Smooth muscle cell (in vitro differentiated cells): ENCODE measurements around the gene SMIM24. TPM values are rescaled to one million over a fixed set of nuclear protein-coding genes. Genes with fewer than 3 reads are reported as not detected.
"Not testable (repeated sequence)": the region's sequence is repeated elsewhere in the genome, so short reads cannot be mapped to it uniquely, and the experiment has no call there.

Experiments
- DNase-seq: peaks from one replicate; lab custom pipeline; 2025; ENCODE audit not compliant: unreplicated experiment; lab: John Stamatoyannopoulos, UW
- H2AFZ ChIP-seq: fragments of 200-600 bp; sonication (generic); 2 replicates; pipeline ENCODE4 v1.6.0; 2016; ENCODE audit warnings: antibody characterized with exemption, low read depth, mild to moderate bottlenecking
- H3F3A ChIP-seq: fragments of 200-600 bp; sonication (generic); 2 replicates; pipeline ENCODE4 v1.6.0; 2017; ENCODE audit warnings: antibody characterized with exemption, low read depth
- H3K27ac ChIP-seq: fragments of 200-600 bp; sonication (generic); 2 replicates; pipeline ENCODE4 v1.5.1; 2016; ENCODE audit warnings: low read depth, mild to moderate bottlenecking
- H3K27me3 ChIP-seq: fragments of 200-600 bp; sonication (generic); 2 replicates; pipeline ENCODE4 v1.6.1; 2016; ENCODE audit warnings: low read depth, mild to moderate bottlenecking
- H3K36me3 ChIP-seq: fragments of 200-600 bp; sonication (generic); 2 replicates; pipeline ENCODE4 v1.5.1; 2016; ENCODE audit warnings: low read depth
- H3K4me1 ChIP-seq: fragments of 200-600 bp; sonication (generic); 2 replicates; pipeline ENCODE4 v1.5.1; 2016; ENCODE audit warnings: low read depth
- H3K4me2 ChIP-seq: fragments of 200-600 bp; sonication (generic); 2 replicates; pipeline ENCODE4 v1.6.0; 2016; ENCODE audit warnings: mild to moderate bottlenecking
- H3K4me3 ChIP-seq: fragments of 200-600 bp; sonication (generic); 2 replicates; pipeline ENCODE4 v1.5.1; 2016; ENCODE audit warnings: mild to moderate bottlenecking
- H3K79me2 ChIP-seq: fragments of 200-600 bp; sonication (generic); 2 replicates; pipeline ENCODE4 v1.6.0; 2016; ENCODE audit warnings: low read depth, mild to moderate bottlenecking
- H3K9ac ChIP-seq: fragments of 200-600 bp; sonication (generic); 2 replicates; pipeline ENCODE4 v1.6.0; 2016; ENCODE audit warnings: low read depth
- H3K9me3 ChIP-seq: fragments of 200-600 bp; sonication (generic); replicated peaks from 2 replicates; pipeline ENCODE4 v1.5.1; 2016; ENCODE audit warnings: low read depth
- H4K20me1 ChIP-seq: fragments of 200-600 bp; sonication (generic); 2 replicates; pipeline ENCODE4 v1.6.0; 2016; ENCODE audit warnings: low read depth
- WGBS: methylation state at CpG from one replicate; pipeline ENCODE4 v1.1.7; 2016; ENCODE audit warnings: low lambda C conversion rate; 5-methylcytosine and 5-hydroxymethylcytosine counted together
- polyA plus RNA-seq: library from polyadenylated mRNA; unstranded; fragments of >200 nt; fragmentation: Nextera tagmentation; extraction: Ambion mirVana; gene quantifications from 2 replicates; pipeline ENCODE4 v1.2.1, GENCODE V29; 2016
- total RNA-seq: library from RNA; depleted of rRNA; stranded (reverse); fragments of >200 nt; gene quantifications from 2 replicates; pipeline ENCODE4 v1.2.3, GENCODE V29; 2014
- TF ChIP-seq, protein P1 (sequence below): fragments of 200-600 bp; sonication (generic); IDR thresholded peaks from 2 replicates; pipeline ENCODE4 v1.5.1; 2017; ENCODE audit warnings: borderline replicate concordance, mild to moderate bottlenecking, antibody characterized with exemption; ENCODE audit not compliant: insufficient read depth, poor library complexity, severe bottlenecking

SMIM24 gene
- total and polyA plus RNA-seq, 2 experiments from 2014 or later, result 1.1 TPM; not detected in 1

DNA sequence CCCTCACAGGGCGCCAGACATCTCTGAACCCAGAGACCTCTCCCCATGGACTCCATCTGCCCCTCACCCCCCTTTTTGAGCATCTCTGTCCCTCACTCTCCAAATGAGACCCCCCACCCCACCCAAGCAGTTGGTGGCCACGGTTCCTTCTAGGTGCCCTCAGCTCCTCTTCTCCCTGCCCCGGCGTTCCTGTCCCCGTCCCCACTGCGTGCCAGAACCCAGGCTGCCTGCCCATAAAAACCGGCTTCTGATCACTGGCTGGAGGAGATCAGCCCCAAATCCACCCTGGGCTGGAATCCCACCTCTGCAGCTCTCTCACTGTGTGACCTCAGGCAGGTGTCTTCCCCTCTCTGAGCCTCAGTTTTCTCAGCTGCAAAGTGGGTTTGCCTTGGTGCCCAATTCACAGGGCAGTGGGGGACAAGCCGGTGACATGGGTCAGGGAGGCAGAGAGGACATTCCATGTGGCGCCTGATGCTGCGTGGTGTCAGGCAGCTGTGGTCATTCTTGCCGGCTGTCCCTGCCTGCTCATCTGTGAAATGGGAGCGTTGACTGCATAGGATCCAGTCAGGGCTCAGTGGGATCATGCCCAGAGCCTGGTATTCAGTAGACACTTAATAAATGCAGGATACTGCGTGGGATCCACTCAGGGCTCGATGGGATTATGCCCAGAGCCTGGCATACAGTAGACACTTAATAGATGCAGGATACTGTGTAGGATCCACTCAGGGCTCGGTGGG lies 25.5 kb downstream of the SMIM24 start:
- H3K27ac ChIP-seq, result no peak overlapping the region
- 93% methylated on average over 14 of the region's 15 CpGs for WGBS
- TF ChIP-seq, protein P1, sequence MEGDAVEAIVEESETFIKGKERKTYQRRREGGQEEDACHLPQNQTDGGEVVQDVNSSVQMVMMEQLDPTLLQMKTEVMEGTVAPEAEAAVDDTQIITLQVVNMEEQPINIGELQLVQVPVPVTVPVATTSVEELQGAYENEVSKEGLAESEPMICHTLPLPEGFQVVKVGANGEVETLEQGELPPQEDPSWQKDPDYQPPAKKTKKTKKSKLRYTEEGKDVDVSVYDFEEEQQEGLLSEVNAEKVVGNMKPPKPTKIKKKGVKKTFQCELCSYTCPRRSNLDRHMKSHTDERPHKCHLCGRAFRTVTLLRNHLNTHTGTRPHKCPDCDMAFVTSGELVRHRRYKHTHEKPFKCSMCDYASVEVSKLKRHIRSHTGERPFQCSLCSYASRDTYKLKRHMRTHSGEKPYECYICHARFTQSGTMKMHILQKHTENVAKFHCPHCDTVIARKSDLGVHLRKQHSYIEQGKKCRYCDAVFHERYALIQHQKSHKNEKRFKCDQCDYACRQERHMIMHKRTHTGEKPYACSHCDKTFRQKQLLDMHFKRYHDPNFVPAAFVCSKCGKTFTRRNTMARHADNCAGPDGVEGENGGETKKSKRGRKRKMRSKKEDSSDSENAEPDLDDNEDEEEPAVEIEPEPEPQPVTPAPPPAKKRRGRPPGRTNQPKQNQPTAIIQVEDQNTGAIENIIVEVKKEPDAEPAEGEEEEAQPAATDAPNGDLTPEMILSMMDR, result no peak

GRCh38 chr19:3453840-3454239 lies 26.5 kb downstream of the SMIM24 start:
- peaks cover 5% of the 10 kb centered on the region for H3F3A ChIP-seq
- no peaks in the 10 kb centered on the region for H3K79me2 ChIP-seq
- no peak overlapping the region for H3K27ac ChIP-seq
- WGBS, result 94% methylated on average over 23 of the region's 25 CpGs
- no peaks in the 10 kb centered on the region for H4K20me1 ChIP-seq
- TF ChIP-seq, protein P1, result no peak
- H2AFZ ChIP-seq, result no peak overlapping the region
- no peaks in the 10 kb centered on the region for H3K36me3 ChIP-seq
- no peak for DNase-seq
- H3K9ac ChIP-seq, result no peak overlapping the region
- no peaks in the 10 kb centered on the region for H3K9me3 ChIP-seq
- no peaks in the 10 kb centered on the region for H3K27me3 ChIP-seq
- no peak overlapping the region for H3K4me3 ChIP-seq
- H3K4me2 ChIP-seq, result no peak overlapping the region
- H3K4me1 ChIP-seq, result peaks cover 10% of the 10 kb centered on the region

More for the DNA sequence above, 25.5 kb downstream of the SMIM24 start:
- no peak overlapping the region for H3K9ac ChIP-seq
- no peaks in the 10 kb centered on the region for H3K27me3 ChIP-seq
- no peak overlapping the region for H3K4me2 ChIP-seq
- H3K79me2 ChIP-seq, result no peaks in the 10 kb centered on the region
- no peak overlapping the region for H2AFZ ChIP-seq
- no peaks in the 10 kb centered on the region for H3K36me3 ChIP-seq
- DNase-seq, result no peak
- peaks cover 5% of the 10 kb centered on the region for H3F3A ChIP-seq
- peaks cover 10% of the 10 kb centered on the region for H3K4me1 ChIP-seq
- H4K20me1 ChIP-seq, result no peaks in the 10 kb centered on the region
- H3K9me3 ChIP-seq, result no peaks in the 10 kb centered on the region
- no peak overlapping the region for H3K4me3 ChIP-seq

- H3F3A ChIP-seq, H4K20me1 ChIP-seq, H3K9me3 ChIP-seq, DNase-seq, H3K4me2 ChIP-seq, H2AFZ ChIP-seq, H3K36me3 ChIP-seq, H3K27ac ChIP-seq, H3K79me2 ChIP-seq, H3K27me3 ChIP-seq, H3K9ac ChIP-seq, H3K4me3 ChIP-seq, H3K4me1 ChIP-seq: not testable (repeated sequence)
- 97% methylated on average over 10 of the region's 10 CpGs for WGBS
These were observed 27.4 kb downstream of the SMIM24 start for GRCh38 chr19:3452942-3453214.

GRCh38 chr19:3452171-3452941 lies 28.0 kb downstream of the SMIM24 start:
- TF ChIP-seq, protein P1, result no peak
- Histone ChIP-seq H3K4me1 (no peaks in the 10 kb centered on the region), H3F3A (no peaks in the 10 kb centered on the region), H3K27me3 (no peaks in the 10 kb centered on the region), H3K27ac (peak overlapping the region; percentile 89), H3K9ac (no peak overlapping the region), H3K79me2 (no peaks in the 10 kb centered on the region), H2AFZ (no peak overlapping the region), H3K4me3 (no peak overlapping the region), H3K9me3 (no peaks in the 10 kb centered on the region), H4K20me1 (no peaks in the 10 kb centered on the region), H3K36me3 (no peaks in the 10 kb centered on the region), H3K4me2 (no peak overlapping the region)
- DNase-seq, result no peak
- 87% methylated on average over 38 of the region's 38 CpGs for WGBS
